HG03354 (cell line): ENCODE results near the gene DOCK10.

Experiments used
- ATAC-seq: cut with Tn5 transposase; IDR thresholded peaks from one replicate; pipeline ENCODE4 v1.9.1; 2021; ENCODE audit warnings: mild to moderate bottlenecking; ENCODE audit not compliant: unreplicated experiment, poor library complexity, severe bottlenecking

The DOCK10 gene

GRCh38 chr2:225041851-225042799, at the start of gene DOCK10:
Gene DOCK10 (minus strand): TSS chr2:225042468. CDS start chr2:225042374, 94 bp downstream.
- ATAC-seq: peak; percentile 39

GRCh38 chr2:225091336-225091735, 49.1 kb upstream of the DOCK10 start:
- no peak for ATAC-seq

- ATAC-seq: no peak
Observed at GRCh38 chr2:225090746-225091145, 48.5 kb upstream of the DOCK10 start.

GRCh38 chr2:225086915-225087314, 44.6 kb upstream of the DOCK10 start:
- ATAC-seq: no peak

- no peak for ATAC-seq
Observed at GRCh38 chr2:225086439-225086838, 44.2 kb upstream of the DOCK10 start.

GRCh38 chr2:225083276-225083675, 41.0 kb upstream of the DOCK10 start:
- ATAC-seq: no peak

- ATAC-seq: no peak
Observed at GRCh38 chr2:225076125-225076524, 33.9 kb upstream of the DOCK10 start.

GRCh38 chr2:225074919-225075681, 32.8 kb upstream of the DOCK10 start:
- no peak for ATAC-seq

- ATAC-seq: no peak
Observed at GRCh38 chr2:225074366-225074765, 32.1 kb upstream of the DOCK10 start.

GRCh38 chr2:225073198-225073597, 30.9 kb upstream of the DOCK10 start:
- no peak for ATAC-seq

GRCh38 chr2:225072444-225072843, 30.2 kb upstream of the DOCK10 start:
- ATAC-seq: no peak

- ATAC-seq: no peak
Observed at GRCh38 chr2:225070811-225071210, 28.5 kb upstream of the DOCK10 start.

- ATAC-seq: no peak
Observed at GRCh38 chr2:225069966-225070365, 27.7 kb upstream of the DOCK10 start.

- ATAC-seq: no peak
Observed at GRCh38 chr2:225069477-225069876, 27.2 kb upstream of the DOCK10 start.

GRCh38 chr2:225065882-225066281, 23.6 kb upstream of the DOCK10 start:
- no peak for ATAC-seq

GRCh38 chr2:225064928-225065327, 22.7 kb upstream of the DOCK10 start:
- ATAC-seq: no peak

- ATAC-seq: no peak
Observed at GRCh38 chr2:225064362-225064761, 22.1 kb upstream of the DOCK10 start.

- no peak for ATAC-seq
Observed at GRCh38 chr2:225056330-225057073, 14.2 kb upstream of the DOCK10 start.

GRCh38 chr2:225055714-225056113, 13.4 kb upstream of the DOCK10 start:
- no peak for ATAC-seq

- ATAC-seq: peak; percentile 75
Observed at GRCh38 chr2:225052703-225053102, 10.4 kb upstream of the DOCK10 start.
